Muscle of leg (tissue), 11 donors: ENCODE data around the gene GNAT3. TPM values are rescaled to one million over a fixed set of nuclear protein-coding genes. Genes with fewer than 3 reads are reported as not detected.

Source experiments
- DNase-seq: peaks from one replicate; pipeline ENCODE4 v3.0.0; 2013
- H3K27ac ChIP-seq: one replicate; pipeline ENCODE4 v1.5.1; 2013; ENCODE audit warnings: mild to moderate bottlenecking, low read length, control low read depth
- H3K27me3 ChIP-seq: one replicate; pipeline ENCODE4 v1.6.1; 2013; ENCODE audit warnings: low read length; ENCODE audit not compliant: control insufficient read depth, insufficient read depth
- H3K36me3 ChIP-seq: one replicate; pipeline ENCODE4 v1.6.1; 2013; ENCODE audit warnings: low read length; ENCODE audit not compliant: control insufficient read depth, insufficient read depth
- H3K4me1 ChIP-seq: one replicate; pipeline ENCODE4 v1.6.1; 2013; ENCODE audit warnings: low read length; ENCODE audit not compliant: control insufficient read depth, insufficient read depth
- H3K4me3 ChIP-seq: one replicate; pipeline ENCODE4 v1.5.1; 2013; ENCODE audit warnings: low read length, control low read depth
- H3K9me3 ChIP-seq: replicated peaks from 2 replicates; pipeline ENCODE4 v1.6.1; 2013; ENCODE audit warnings: low read depth, low read length; ENCODE audit not compliant: control insufficient read depth
- WGBS: methylation state at CpG from one replicate; pipeline ENCODE4 v1.1.5; 2013; ENCODE audit warnings: missing lambda C conversion rate; ENCODE audit not compliant: insufficient coverage; 5-methylcytosine and 5-hydroxymethylcytosine counted together
- polyA plus RNA-seq, 8 donors: library from polyadenylated mRNA; unstranded; fragments of 120-200 nt; gene quantifications; one replicate each; pipeline versions ENCODE4 v1.2.1 to v1.2.3, GENCODE V29; 2013; ENCODE audit warnings: inconsistent platforms in 1 of 8, low replicate concordance in 1 of 8; ENCODE audit not compliant: insufficient read length in 8 of 8, insufficient read depth in 1 of 8
- total RNA-seq: library from RNA; stranded (reverse); fragments of 120-200 nt; gene quantifications from one replicate; pipeline ENCODE4 v1.2.4, GENCODE V29; 2013

Gene GNAT3
- total and polyA plus RNA-seq, 9 donors: 0.10 to 0.27 (median 0.13) TPM; not detected in 2

- no peak overlapping the region for H3K27ac ChIP-seq
- no peak overlapping the region for H3K4me3 ChIP-seq
- no peaks in the 10 kb centered on the region for H3K9me3 ChIP-seq
- no peaks in the 10 kb centered on the region for H3K4me1 ChIP-seq
- no peak for DNase-seq
- H3K36me3 ChIP-seq: no peaks in the 10 kb centered on the region
- H3K27me3 ChIP-seq: no peaks in the 10 kb centered on the region
- no CpG with 5 or more reads among the region's 3 CpGs for WGBS
Measured at GRCh38 chr7:80510021-80510420, 1.8 kb downstream of the GNAT3 start.

- Histone ChIP-seq H3K27ac (no peak overlapping the region), H3K4me1 (no peaks in the 10 kb centered on the region), H3K4me3 (no peak overlapping the region), H3K27me3 (no peaks in the 10 kb centered on the region), H3K9me3 (no peaks in the 10 kb centered on the region), H3K36me3 (no peaks in the 10 kb centered on the region)
- 83% methylated on average over 2 of the region's 6 CpGs for WGBS
- no peak for DNase-seq
Measured at GRCh38 chr7:80508440-80508839, 3.4 kb downstream of the GNAT3 start.

GRCh38 chr7:80505900-80506500 is 5.9 kb downstream of the GNAT3 start:
- Histone ChIP-seq H3K36me3 (no peaks in the 10 kb centered on the region), H3K9me3 (no peaks in the 10 kb centered on the region), H3K27me3 (no peaks in the 10 kb centered on the region), H3K4me1 (no peaks in the 10 kb centered on the region), H3K27ac (no peak overlapping the region), H3K4me3 (no peak overlapping the region)
- no peak for DNase-seq
- no CpG with 5 or more reads among the region's 7 CpGs for WGBS

GRCh38 chr7:80500325-80500724 is 11.5 kb downstream of the GNAT3 start:
- no CpG with 5 or more reads among the region's 1 CpG for WGBS
- H3K27me3 ChIP-seq: no peaks in the 10 kb centered on the region
- H3K27ac ChIP-seq: no peak overlapping the region
- DNase-seq: no peak
- H3K36me3 ChIP-seq: no peaks in the 10 kb centered on the region
- peaks cover 2% of the 10 kb centered on the region for H3K4me1 ChIP-seq
- no peak overlapping the region for H3K4me3 ChIP-seq
- H3K9me3 ChIP-seq: no peaks in the 10 kb centered on the region

GRCh38 chr7:80499350-80499953 is 12.4 kb downstream of the GNAT3 start:
- H3K4me3 ChIP-seq: no peak overlapping the region
- H3K36me3 ChIP-seq: no peaks in the 10 kb centered on the region
- H3K27me3 ChIP-seq: no peaks in the 10 kb centered on the region
- WGBS: no CpG with 5 or more reads among the region's 1 CpG
- DNase-seq: peak; percentile 34
- peak overlapping the region; percentile 52 for H3K27ac ChIP-seq
- no peaks in the 10 kb centered on the region for H3K9me3 ChIP-seq
- peaks cover 2% of the 10 kb centered on the region for H3K4me1 ChIP-seq

- H3K36me3 ChIP-seq: no peaks in the 10 kb centered on the region
- WGBS: no CpG with 5 or more reads among the region's 4 CpGs
- DNase-seq: peak; percentile 66
- H3K27me3 ChIP-seq: no peaks in the 10 kb centered on the region
- peak overlapping the region; percentile 47 for H3K27ac ChIP-seq
- H3K4me3 ChIP-seq: no peak overlapping the region
- peaks cover 2% of the 10 kb centered on the region for H3K4me1 ChIP-seq
- no peaks in the 10 kb centered on the region for H3K9me3 ChIP-seq
Measured at GRCh38 chr7:80498481-80499349, 13.1 kb downstream of the GNAT3 start.

GRCh38 chr7:80496586-80496985 is 15.3 kb downstream of the GNAT3 start:
- H3K27ac ChIP-seq: no peak overlapping the region

GRCh38 chr7:80493121-80493849 is 18.6 kb downstream of the GNAT3 start:
- Histone ChIP-seq H3K4me3 (no peak overlapping the region), H3K27ac (no peak overlapping the region), H3K4me1 (no peaks in the 10 kb centered on the region), H3K27me3 (no peaks in the 10 kb centered on the region), H3K9me3 (no peaks in the 10 kb centered on the region), H3K36me3 (no peaks in the 10 kb centered on the region)
- no peak for DNase-seq
- WGBS: no CpG with 5 or more reads among the region's 1 CpG

More at GRCh38 chr7:80496586-80496985, 15.3 kb downstream of the GNAT3 start:
- Histone ChIP-seq H3K27me3 (no peaks in the 10 kb centered on the region), H3K9me3 (no peaks in the 10 kb centered on the region), H3K36me3 (no peaks in the 10 kb centered on the region), H3K4me3 (no peak overlapping the region), H3K4me1 (peaks cover 2% of the 10 kb centered on the region)
- no CpG with 5 or more reads among the region's 3 CpGs for WGBS
- no peak for DNase-seq

- H3K4me1 ChIP-seq: no peaks in the 10 kb centered on the region
- no CpG with 5 or more reads among the region's 4 CpGs for whole genome bisulfite sequencing
- H3K27ac ChIP-seq: no peak overlapping the region
- H3K4me3 ChIP-seq: no peak overlapping the region
- DNase-seq: no peak
- H3K9me3 ChIP-seq: no peaks in the 10 kb centered on the region
- H3K36me3 ChIP-seq: no peaks in the 10 kb centered on the region
- H3K27me3 ChIP-seq: no peaks in the 10 kb centered on the region
Measured at GRCh38 chr7:80491462-80491861, 20.4 kb downstream of the GNAT3 start.
